ENCODE data around the gene CMYA5.

CMYA5 gene

DNA sequence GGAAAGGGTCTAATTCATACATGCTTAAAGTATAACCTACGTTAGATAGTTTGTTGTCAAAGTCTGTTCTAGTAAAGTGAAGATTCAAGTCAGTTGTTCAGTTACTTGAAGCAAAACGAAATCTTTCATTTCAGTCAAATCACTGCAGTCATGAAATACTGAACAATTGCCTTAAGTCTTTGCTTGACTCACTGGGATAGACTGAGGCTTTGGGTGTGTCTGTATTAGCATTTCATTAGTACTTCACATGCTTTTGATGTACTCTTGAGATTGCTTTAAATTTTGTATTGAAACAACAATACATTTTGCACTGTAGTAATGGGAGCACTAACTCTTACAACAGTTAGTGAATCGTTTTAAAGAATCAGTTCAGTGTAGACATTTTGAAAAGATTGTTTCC, 4.0 kb upstream of the CMYA5 start:
- Histone ChIP-seq H3K4me3 (ENCODE audit: severe bottlenecking) (no peak overlapping the region), H3K27me3 (ENCODE audit: insufficient read depth, poor library complexity, severe bottlenecking) (no peaks in the 10 kb centered on the region), H3K36me3 (ENCODE audit: low read depth) (peaks cover 52% of the 10 kb centered on the region), H3K27ac (ENCODE audit: poor library complexity, severe bottlenecking) (no peak overlapping the region), H3K4me1 (ENCODE audit: insufficient read depth, poor library complexity, severe bottlenecking) (no peaks in the 10 kb centered on the region), H3K9me3 (ENCODE audit: severe bottlenecking) (no peaks in the 10 kb centered on the region)
- TF ChIP-seq CTCF (IDR thresholded peaks at IDR 0.05; ENCODE audit: poor library complexity, severe bottlenecking) = no peak
- DNase-seq (ENCODE audit: low spot score) (no peak), ATAC-seq (ENCODE audit: low read depth) (no peak)

GRCh38 chr5:79686799-79687198, 2.8 kb upstream of the CMYA5 start:
- H3K27me3 ChIP-seq (ENCODE audit: insufficient read depth, poor library complexity, severe bottlenecking) = no peaks in the 10 kb centered on the region
- no peaks in the 10 kb centered on the region for H3K4me1 ChIP-seq (ENCODE audit: insufficient read depth, poor library complexity, severe bottlenecking)
- H3K27ac ChIP-seq (ENCODE audit: poor library complexity, severe bottlenecking) = no peak overlapping the region
- H3K36me3 ChIP-seq (ENCODE audit: low read depth) = peaks cover 43% of the 10 kb centered on the region
- no peaks in the 10 kb centered on the region for H3K9me3 ChIP-seq (ENCODE audit: severe bottlenecking)
- TF ChIP-seq CTCF (IDR thresholded peaks at IDR 0.05; ENCODE audit: poor library complexity, severe bottlenecking) = no peak
- ATAC-seq (ENCODE audit: low read depth) = peak; percentile 35; the same call in 1 of the 3 replicates
- no peak overlapping the region for H3K4me3 ChIP-seq (ENCODE audit: severe bottlenecking)
- DNase-seq (ENCODE audit: low spot score) = no peak

- Histone ChIP-seq H3K9me3 (ENCODE audit: severe bottlenecking) (no peaks in the 10 kb centered on the region), H3K36me3 (ENCODE audit: low read depth) (peaks cover 33% of the 10 kb centered on the region)
These were observed 1.7 kb upstream of the CMYA5 start for GRCh38 chr5:79687889-79688288.

DNA sequence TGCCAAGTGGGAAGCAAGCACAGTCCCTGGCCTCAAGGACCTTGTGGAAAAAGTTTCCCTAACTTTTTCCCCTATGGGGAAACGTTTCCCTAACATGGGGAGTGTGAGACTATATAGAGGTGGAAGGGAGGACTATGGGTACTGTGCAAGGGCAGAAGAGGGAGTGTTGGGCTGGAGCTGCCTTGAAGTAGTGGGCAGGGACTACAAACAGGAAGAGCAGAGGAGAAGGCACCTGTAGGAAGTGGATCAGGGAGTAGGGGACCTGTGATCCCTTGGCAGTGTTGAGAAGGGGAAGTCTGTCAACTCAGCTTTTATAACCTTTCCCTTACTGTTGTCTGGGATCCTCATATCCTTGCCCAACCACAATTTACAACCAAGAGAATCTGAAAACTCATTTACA, 1.4 kb downstream of the CMYA5 start:
- TF ChIP-seq CTCF (IDR thresholded peaks at IDR 0.05; ENCODE audit: poor library complexity, severe bottlenecking) = no peak
- H3K27me3 ChIP-seq (ENCODE audit: insufficient read depth, poor library complexity, severe bottlenecking) = no peaks in the 10 kb centered on the region
- H3K36me3 ChIP-seq (ENCODE audit: low read depth) = peaks cover 11% of the 10 kb centered on the region
- H3K4me1 ChIP-seq (ENCODE audit: insufficient read depth, poor library complexity, severe bottlenecking) = no peaks in the 10 kb centered on the region
- DNase-seq (ENCODE audit: low spot score) = no peak
- H3K9me3 ChIP-seq (ENCODE audit: severe bottlenecking) = no peaks in the 10 kb centered on the region
- no peak overlapping the region for H3K27ac ChIP-seq (ENCODE audit: poor library complexity, severe bottlenecking)
- H3K4me3 ChIP-seq (ENCODE audit: severe bottlenecking) = no peak overlapping the region
- no peak for ATAC-seq (ENCODE audit: low read depth)

More at GRCh38 chr5:79687889-79688288, 1.7 kb upstream of the CMYA5 start:
- no peaks in the 10 kb centered on the region for H3K27me3 ChIP-seq (ENCODE audit: insufficient read depth, poor library complexity, severe bottlenecking)
- H3K4me3 ChIP-seq (ENCODE audit: severe bottlenecking) = no peak overlapping the region
- no peak for ATAC-seq (ENCODE audit: low read depth)
- H3K4me1 ChIP-seq (ENCODE audit: insufficient read depth, poor library complexity, severe bottlenecking) = no peaks in the 10 kb centered on the region
- no peak for DNase-seq (ENCODE audit: low spot score)
- no peak overlapping the region for H3K27ac ChIP-seq (ENCODE audit: poor library complexity, severe bottlenecking)
- no peak for TF ChIP-seq CTCF (IDR thresholded peaks at IDR 0.05; ENCODE audit: poor library complexity, severe bottlenecking)

DNA sequence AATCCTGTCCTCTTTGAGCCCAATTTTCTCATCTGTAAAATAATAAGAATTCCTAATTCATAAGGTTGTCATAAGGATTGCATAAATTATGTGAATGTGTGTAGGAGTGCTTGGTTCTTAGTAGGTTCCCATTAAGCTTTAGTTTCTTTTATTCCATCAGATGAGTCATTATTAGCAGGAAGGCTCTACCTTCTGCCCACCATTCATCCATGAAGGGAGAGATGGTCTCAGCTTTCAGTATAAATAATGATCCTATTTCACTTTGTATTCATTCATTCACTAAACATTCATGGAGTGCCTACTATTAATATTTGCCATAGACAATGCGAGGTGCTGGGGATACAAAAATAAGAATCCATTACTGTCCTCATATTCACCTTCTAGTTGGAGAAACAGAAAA, 3.0 kb downstream of the CMYA5 start:
- H3K36me3 ChIP-seq (ENCODE audit: low read depth) = no peaks in the 10 kb centered on the region
- H3K9me3 ChIP-seq (ENCODE audit: severe bottlenecking) = no peaks in the 10 kb centered on the region
- no peak overlapping the region for H3K27ac ChIP-seq (ENCODE audit: poor library complexity, severe bottlenecking)
- ATAC-seq (ENCODE audit: low read depth) (no peak), DNase-seq (ENCODE audit: low spot score) (no peak)
- no peak for TF ChIP-seq CTCF (IDR thresholded peaks at IDR 0.05; ENCODE audit: poor library complexity, severe bottlenecking)
- no peak overlapping the region for H3K4me3 ChIP-seq (ENCODE audit: severe bottlenecking)
- no peaks in the 10 kb centered on the region for H3K27me3 ChIP-seq (ENCODE audit: insufficient read depth, poor library complexity, severe bottlenecking)
- no peaks in the 10 kb centered on the region for H3K4me1 ChIP-seq (ENCODE audit: insufficient read depth, poor library complexity, severe bottlenecking)
